H9 (cell line): ENCODE results near the gene TMCC3. TPM values are rescaled to one million over a fixed set of nuclear protein-coding genes. Genes with fewer than 3 reads are reported as not detected.
A peak's percentile ranks its signal among the peaks of the same experiment; 100 is the strongest.

Experiments used
- DNase-seq: peaks from one replicate; pipeline ENCODE4 v3.0.0-alpha.2; 2017
- H2AFZ ChIP-seq: one replicate; pipeline ENCODE4 v1.6.1; 2013; ENCODE audit warnings: mild to moderate bottlenecking, low read length, control low read depth, moderate library complexity
- H2AK5ac ChIP-seq: 2 replicates; pipeline ENCODE4 v1.6.1; 2013; ENCODE audit warnings: low read length, control low read depth, mixed read lengths; ENCODE audit not compliant: insufficient read length
- H2BK120ac ChIP-seq: one replicate; pipeline ENCODE4 v1.6.1; 2013; ENCODE audit warnings: low read depth, mild to moderate bottlenecking, low read length, control low read depth, inconsistent platforms; ENCODE audit not compliant: poor library complexity, severe bottlenecking
- H2BK12ac ChIP-seq: 2 replicates; pipeline ENCODE4 v1.6.1; 2013; ENCODE audit warnings: low read length, control low read depth, mixed read lengths, low read depth; ENCODE audit not compliant: insufficient read length
- H2BK15ac ChIP-seq: 2 replicates; pipeline ENCODE4 v1.6.1; 2013; ENCODE audit warnings: low read depth, low read length, control low read depth
- H2BK20ac ChIP-seq: one replicate; pipeline ENCODE4 v1.6.1; 2013; ENCODE audit warnings: low read depth, mild to moderate bottlenecking, low read length, control low read depth, inconsistent platforms; ENCODE audit not compliant: poor library complexity, severe bottlenecking
- H2BK5ac ChIP-seq: 2 replicates; pipeline ENCODE4 v1.6.1; 2013; ENCODE audit warnings: low read length, control low read depth, mixed read lengths; ENCODE audit not compliant: insufficient read length
- H3K14ac ChIP-seq: 2 replicates; pipeline ENCODE4 v1.6.1; 2013; ENCODE audit warnings: low read length, control low read depth; ENCODE audit not compliant: insufficient read depth
- H3K18ac ChIP-seq: 2 replicates; pipeline ENCODE4 v1.6.1; 2013; ENCODE audit warnings: low read depth, mild to moderate bottlenecking, mixed read lengths, low read length, control low read depth; ENCODE audit not compliant: insufficient read length
- H3K23ac ChIP-seq: 2 replicates; pipeline ENCODE4 v1.6.1; 2013; ENCODE audit warnings: low read length, control low read depth, mixed read lengths, low read depth; ENCODE audit not compliant: insufficient read length
- H3K23me2 ChIP-seq: 2 replicates; pipeline ENCODE4 v1.6.1; 2013; ENCODE audit warnings: low read depth, mild to moderate bottlenecking, mixed read lengths, low read length, control low read depth; ENCODE audit not compliant: insufficient read length, poor library complexity, severe bottlenecking
- H3K27ac ChIP-seq: 2 replicates; pipeline ENCODE4 v1.5.1; 2013; ENCODE audit warnings: low read length, control low read depth, mixed read lengths, low read depth; ENCODE audit not compliant: insufficient read length
- H3K27me3 ChIP-seq: 2 replicates; pipeline ENCODE4 v1.6.1; 2013; ENCODE audit warnings: low read length, control low read depth, inconsistent platforms; ENCODE audit not compliant: insufficient read depth
- H3K4ac ChIP-seq: 2 replicates; pipeline ENCODE4 v1.6.1; 2013; ENCODE audit warnings: low read depth, mild to moderate bottlenecking, control low read depth, inconsistent platforms, low read length, moderate library complexity
- H3K4me1 ChIP-seq: 2 replicates; pipeline ENCODE4 v1.6.1; 2013; ENCODE audit warnings: low read length, control low read depth, inconsistent platforms; ENCODE audit not compliant: insufficient read depth
- H3K4me2 ChIP-seq: 2 replicates; pipeline ENCODE4 v1.6.1; 2013; ENCODE audit warnings: low read length, control low read depth, mixed read lengths; ENCODE audit not compliant: insufficient read length, insufficient read depth
- H3K56ac ChIP-seq: 2 replicates; pipeline ENCODE4 v1.6.1; 2013; ENCODE audit warnings: low read depth, mild to moderate bottlenecking, mixed read lengths, low read length, control low read depth; ENCODE audit not compliant: insufficient read length
- H3K79me1 ChIP-seq: 2 replicates; pipeline ENCODE4 v1.6.1; 2013; ENCODE audit warnings: low read depth, mild to moderate bottlenecking, moderate library complexity, low read length, control low read depth, inconsistent platforms; ENCODE audit not compliant: insufficient read depth, poor library complexity, severe bottlenecking
- H3K79me2 ChIP-seq: 2 replicates; pipeline ENCODE4 v1.6.1; 2013; ENCODE audit warnings: low read length, control low read depth, inconsistent platforms; ENCODE audit not compliant: insufficient read depth
- H3K9ac ChIP-seq: 2 replicates; pipeline ENCODE4 v1.6.1; 2013; ENCODE audit warnings: low read length, control low read depth, mixed read lengths; ENCODE audit not compliant: insufficient read length; ENCODE audit errors: extremely low read depth
- H3K9me3 ChIP-seq: one replicate; pipeline ENCODE4 v1.6.1; 2013; ENCODE audit warnings: low read depth, low read length, inconsistent platforms; ENCODE audit not compliant: control insufficient read depth
- H3T11ph ChIP-seq: one replicate; pipeline ENCODE4 v1.6.1; 2013; ENCODE audit warnings: mild to moderate bottlenecking, low read length, control low read depth, inconsistent platforms
- H4K20me1 ChIP-seq: one replicate; pipeline ENCODE4 v1.6.1; 2013; ENCODE audit not compliant: control insufficient read depth, insufficient read length, insufficient read depth
- H4K5ac ChIP-seq: 2 replicates; pipeline ENCODE4 v1.6.1; 2013; ENCODE audit warnings: low read depth, mild to moderate bottlenecking, mixed read lengths, low read length, control low read depth; ENCODE audit not compliant: insufficient read length
- H4K8ac ChIP-seq: replicated peaks from 2 replicates; pipeline ENCODE4 v1.6.1; 2013; ENCODE audit warnings: low read length, control low read depth, mixed read lengths, low read depth; ENCODE audit not compliant: insufficient read length
- H4K91ac ChIP-seq: 2 replicates; pipeline ENCODE4 v1.6.1; 2013; ENCODE audit warnings: low read depth, mild to moderate bottlenecking, moderate library complexity, mixed read lengths, low read length, control low read depth; ENCODE audit not compliant: insufficient read length
- H3K27ac Mint-ChIP-seq, 3 experiments: 2 replicates in 2 of 3; 3 replicates in 1 of 3; pipeline ENCODE4 v1.8.0; 2020 to 2021; ENCODE audit warnings: mixed read lengths in 3 of 3, mild to moderate bottlenecking in 1 of 3, moderate library complexity in 1 of 3
- H3K27me3 Mint-ChIP-seq: 2 replicates; pipeline ENCODE4 v1.8.0; 2021; ENCODE audit warnings: low read depth, mild to moderate bottlenecking, moderate library complexity, mixed read lengths
- H3K36me3 Mint-ChIP-seq, 3 experiments: 2 replicates in 2 of 3; 3 replicates in 1 of 3; pipeline ENCODE4 v1.8.0; 2020 to 2021; ENCODE audit warnings: low read depth in 3 of 3, mixed read lengths in 3 of 3; ENCODE audit not compliant: insufficient read depth in 1 of 3
- H3K4me1 Mint-ChIP-seq, 2 experiments: 2 replicates each; pipeline ENCODE4 v1.8.0; 2020; ENCODE audit warnings: mixed read lengths in 2 of 2
- H3K4me3 Mint-ChIP-seq, 2 experiments: 2 replicates in 1 of 2; 3 replicates in 1 of 2; pipeline ENCODE4 v1.8.0; 2020 to 2021; ENCODE audit warnings: mild to moderate bottlenecking in 2 of 2, mixed read lengths in 2 of 2, moderate library complexity in 1 of 2
- H3K9me3 Mint-ChIP-seq, 2 experiments: 2 replicates in 1 of 2; 3 replicates in 1 of 2; pipeline ENCODE4 v1.8.0; 2020; ENCODE audit warnings: mild to moderate bottlenecking in 2 of 2, mixed read lengths in 2 of 2, moderate library complexity in 1 of 2
- WGBS: extraction: QIAGEN DNeasy Blood & Tissue Kit; methylation state at CpG from one replicate; pipeline ENCODE4 v1.1.7; 2013; ENCODE audit warnings: missing lambda C conversion rate, low lambda C conversion rate, mixed read lengths; ENCODE audit not compliant: insufficient read length; ENCODE audit errors: extremely low coverage; 5-methylcytosine and 5-hydroxymethylcytosine counted together
- total RNA-seq: library from RNA; stranded (reverse); gene quantifications from 2 replicates; pipeline ENCODE4 v1.2.1, GENCODE V29; 2021
- TF ChIP-seq, protein P1 (sequence below): fragments of 200-600 bp; sonication (generic); conservative IDR thresholded peaks from 3 replicates; pipeline ENCODE4 v1.8.0; 2021; ENCODE audit warnings: antibody characterized with exemption, mild to moderate bottlenecking

Gene TMCC3
- total RNA-seq, 1 experiment from 2014 or later: 0.87 TPM

DNA sequence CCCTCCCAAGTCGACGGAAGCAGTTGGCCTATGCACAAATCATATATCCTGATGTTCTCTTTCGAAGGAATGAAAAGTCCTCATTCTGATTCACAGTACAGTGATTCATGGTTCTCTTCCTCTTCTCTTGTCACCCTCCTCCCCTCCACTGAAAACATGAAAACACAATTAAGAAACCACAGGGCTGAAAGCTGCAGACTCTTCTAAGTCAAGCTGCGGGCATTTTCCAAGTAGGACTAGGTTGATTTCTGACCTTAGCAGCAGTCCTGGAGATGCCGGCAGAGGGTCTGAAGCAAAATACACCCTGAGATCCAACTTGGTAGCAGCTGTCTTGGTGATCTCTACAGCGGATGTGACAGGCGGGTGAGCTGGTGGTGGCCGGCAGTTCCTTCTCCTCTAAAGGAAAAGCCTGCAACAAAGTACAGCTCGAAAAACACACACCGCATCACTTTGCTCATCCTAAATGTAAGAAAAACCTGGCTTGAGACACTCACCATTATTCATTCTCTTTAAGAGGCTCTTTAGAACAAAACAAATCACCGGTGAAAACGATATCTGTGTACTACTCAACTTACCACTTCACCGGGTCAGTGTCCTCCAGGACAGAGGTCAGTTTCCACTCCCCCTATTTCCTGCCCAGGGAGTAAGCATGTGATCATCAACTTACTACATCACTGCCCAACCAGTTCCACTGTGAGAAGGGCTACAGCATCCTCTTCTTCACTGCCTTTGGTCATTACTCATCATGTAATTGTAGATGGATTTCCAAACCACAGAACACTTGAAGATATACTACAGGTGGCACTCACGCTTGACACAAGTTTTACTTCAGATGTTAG lies 6.0 kb downstream of the TMCC3 start:
- Histone ChIP-seq H3T11ph (no peak overlapping the region), H2AK5ac (no peak overlapping the region), H4K8ac (no peak overlapping the region), H3K79me1 (no peaks in the 10 kb centered on the region), H3K23me2 (peaks cover 3% of the 10 kb centered on the region), H2BK15ac (no peak overlapping the region), H2BK5ac (no peak overlapping the region), H2BK12ac (no peak overlapping the region), H3K23ac (peak overlapping the region; percentile 65), H3K27ac (no peak overlapping the region), H4K91ac (no peak overlapping the region), H3K4me1 (no peaks in the 10 kb centered on the region), H3K4ac (no peak overlapping the region), H3K9me3 (no peaks in the 10 kb centered on the region), H3K18ac (no peak overlapping the region), H2BK20ac (no peak overlapping the region), H2AFZ (no peak overlapping the region), H3K27me3 (peaks cover 7% of the 10 kb centered on the region), H2BK120ac (no peak overlapping the region), H3K4me2 (no peak overlapping the region), H3K9ac (no peak overlapping the region), H4K5ac (no peak overlapping the region), H4K20me1 (no peaks in the 10 kb centered on the region), H3K79me2 (no peaks in the 10 kb centered on the region), H3K56ac (no peak overlapping the region), H3K14ac (no peak overlapping the region)
- Mint-ChIP-seq H3K27me3 (peaks cover 25% of the 10 kb centered on the region), H3K36me3 (no peaks in the 10 kb centered on the region), H3K9me3 (no peaks in the 10 kb centered on the region; a peak in 1 of 5 replicates), H3K4me1 (peaks cover 6 to 9% of the 10 kb centered on the region in 2 experiments), H3K4me3 (no peak overlapping the region), H3K27ac (no peak overlapping the region)
- TF ChIP-seq, protein P1, sequence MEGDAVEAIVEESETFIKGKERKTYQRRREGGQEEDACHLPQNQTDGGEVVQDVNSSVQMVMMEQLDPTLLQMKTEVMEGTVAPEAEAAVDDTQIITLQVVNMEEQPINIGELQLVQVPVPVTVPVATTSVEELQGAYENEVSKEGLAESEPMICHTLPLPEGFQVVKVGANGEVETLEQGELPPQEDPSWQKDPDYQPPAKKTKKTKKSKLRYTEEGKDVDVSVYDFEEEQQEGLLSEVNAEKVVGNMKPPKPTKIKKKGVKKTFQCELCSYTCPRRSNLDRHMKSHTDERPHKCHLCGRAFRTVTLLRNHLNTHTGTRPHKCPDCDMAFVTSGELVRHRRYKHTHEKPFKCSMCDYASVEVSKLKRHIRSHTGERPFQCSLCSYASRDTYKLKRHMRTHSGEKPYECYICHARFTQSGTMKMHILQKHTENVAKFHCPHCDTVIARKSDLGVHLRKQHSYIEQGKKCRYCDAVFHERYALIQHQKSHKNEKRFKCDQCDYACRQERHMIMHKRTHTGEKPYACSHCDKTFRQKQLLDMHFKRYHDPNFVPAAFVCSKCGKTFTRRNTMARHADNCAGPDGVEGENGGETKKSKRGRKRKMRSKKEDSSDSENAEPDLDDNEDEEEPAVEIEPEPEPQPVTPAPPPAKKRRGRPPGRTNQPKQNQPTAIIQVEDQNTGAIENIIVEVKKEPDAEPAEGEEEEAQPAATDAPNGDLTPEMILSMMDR: no peak
- no peak for DNase-seq
- WGBS: no CpG with 5 or more reads among the region's 14 CpGs
